Skeletal muscle cell (primary cell): ENCODE results near the gene RNF213.
"Not testable (repeated sequence)": the region's sequence is repeated elsewhere in the genome, so short reads cannot be mapped to it uniquely, and the experiment has no call there.

Source experiments
- DNase-seq: peaks from one replicate; pipeline ENCODE4 v3.0.0-alpha.2; 2010; ENCODE audit warnings: low read depth
- H3K4me3 ChIP-seq: 2 replicates; pipeline ENCODE4 v1.5.1; 2011; ENCODE audit warnings: low read depth, mild to moderate bottlenecking, control low read depth, low read length, moderate library complexity

RNF213 gene

GRCh38 chr17:80247561-80247960 is 13.1 kb upstream of the RNF213 start:
- no peak overlapping the region for H3K4me3 ChIP-seq
- DNase-seq = no peak

GRCh38 chr17:80248001-80248893 is 12.4 kb upstream of the RNF213 start:
- H3K4me3 ChIP-seq = no peak overlapping the region
- no peak for DNase-seq

GRCh38 chr17:80248894-80249710 is 11.6 kb upstream of the RNF213 start:
- no peak for DNase-seq
- H3K4me3 ChIP-seq = no peak overlapping the region

GRCh38 chr17:80251966-80252365 is 8.7 kb upstream of the RNF213 start:
- DNase-seq = no peak

GRCh38 chr17:80252871-80253270 is 7.8 kb upstream of the RNF213 start:
- no peak for DNase-seq
- H3K4me3 ChIP-seq = no peak overlapping the region

More at GRCh38 chr17:80251966-80252365, 8.7 kb upstream of the RNF213 start:
- H3K4me3 ChIP-seq = no peak overlapping the region

GRCh38 chr17:80253631-80254395 is 6.8 kb upstream of the RNF213 start:
- H3K4me3 ChIP-seq = no peak overlapping the region
- DNase-seq = no peak

GRCh38 chr17:80254396-80255251 is 6.0 kb upstream of the RNF213 start:
- H3K4me3 ChIP-seq = no peak overlapping the region
- DNase-seq = peak; percentile 58

- no peak overlapping the region for H3K4me3 ChIP-seq
- DNase-seq = no peak
Observed at GRCh38 chr17:80256034-80256350, 4.7 kb upstream of the RNF213 start.

GRCh38 chr17:80257716-80258213 is 2.9 kb upstream of the RNF213 start:
- no peak for DNase-seq
- no peak overlapping the region for H3K4me3 ChIP-seq

- not testable (repeated sequence) for H3K4me3 ChIP-seq, DNase-seq
Observed at GRCh38 chr17:80258296-80258695, 2.4 kb upstream of the RNF213 start.

- H3K4me3 ChIP-seq = peak overlapping the region; percentile 51
- no peak for DNase-seq
Observed at GRCh38 chr17:80259457-80260068, 1.1 kb upstream of the RNF213 start.

- peak overlapping the region; percentile 51 for H3K4me3 ChIP-seq
- peak; percentile 25 for DNase-seq
Observed at GRCh38 chr17:80260069-80260535, 550 bp upstream of the RNF213 start.

- peak overlapping the region; percentile 73 for H3K4me3 ChIP-seq
Observed at GRCh38 chr17:80261159-80261894, 675 bp downstream of the RNF213 start.

GRCh38 chr17:80261895-80262279 is 1.2 kb downstream of the RNF213 start:
- peak overlapping the region; percentile 73 for H3K4me3 ChIP-seq
- DNase-seq = no peak

More at GRCh38 chr17:80261159-80261894, 675 bp downstream of the RNF213 start:
- DNase-seq = no peak

- H3K4me3 ChIP-seq = peak overlapping the region; percentile 73
- no peak for DNase-seq
Observed at GRCh38 chr17:80262291-80262690, 1.6 kb downstream of the RNF213 start.

- DNase-seq = no peak
- H3K4me3 ChIP-seq = peak overlapping the region; percentile 35
Observed at GRCh38 chr17:80262775-80263244, 2.2 kb downstream of the RNF213 start.
